ENCODE measurements around the gene SENP2.

DNA sequence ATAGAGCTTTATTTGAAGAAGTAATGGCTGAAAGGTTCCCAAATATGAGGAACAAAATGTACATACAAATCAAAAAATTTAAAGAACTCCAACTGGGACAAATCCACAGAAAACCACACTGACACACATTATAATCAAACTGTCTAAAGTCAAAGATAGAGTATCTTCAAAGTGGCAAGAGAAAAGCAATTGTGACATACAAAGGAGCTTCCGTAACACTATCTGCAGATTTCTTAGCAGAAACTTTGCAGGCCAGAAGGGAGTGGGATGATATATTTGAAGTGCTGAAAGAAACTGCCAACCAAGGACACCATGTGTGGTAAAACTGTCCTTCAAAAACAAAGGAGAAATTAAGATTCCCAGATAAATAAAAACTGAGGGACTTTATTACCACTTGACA, 91.9 kb downstream of the SENP2 start:
- TF ChIP-seq, protein P1, sequence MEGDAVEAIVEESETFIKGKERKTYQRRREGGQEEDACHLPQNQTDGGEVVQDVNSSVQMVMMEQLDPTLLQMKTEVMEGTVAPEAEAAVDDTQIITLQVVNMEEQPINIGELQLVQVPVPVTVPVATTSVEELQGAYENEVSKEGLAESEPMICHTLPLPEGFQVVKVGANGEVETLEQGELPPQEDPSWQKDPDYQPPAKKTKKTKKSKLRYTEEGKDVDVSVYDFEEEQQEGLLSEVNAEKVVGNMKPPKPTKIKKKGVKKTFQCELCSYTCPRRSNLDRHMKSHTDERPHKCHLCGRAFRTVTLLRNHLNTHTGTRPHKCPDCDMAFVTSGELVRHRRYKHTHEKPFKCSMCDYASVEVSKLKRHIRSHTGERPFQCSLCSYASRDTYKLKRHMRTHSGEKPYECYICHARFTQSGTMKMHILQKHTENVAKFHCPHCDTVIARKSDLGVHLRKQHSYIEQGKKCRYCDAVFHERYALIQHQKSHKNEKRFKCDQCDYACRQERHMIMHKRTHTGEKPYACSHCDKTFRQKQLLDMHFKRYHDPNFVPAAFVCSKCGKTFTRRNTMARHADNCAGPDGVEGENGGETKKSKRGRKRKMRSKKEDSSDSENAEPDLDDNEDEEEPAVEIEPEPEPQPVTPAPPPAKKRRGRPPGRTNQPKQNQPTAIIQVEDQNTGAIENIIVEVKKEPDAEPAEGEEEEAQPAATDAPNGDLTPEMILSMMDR (IDR thresholded peaks at IDR 0.05): no peak
- no peak for TF ChIP-seq POLR2A (IDR thresholded peaks at IDR 0.05)
